ENCODE measurements around the gene LIN7A. TPM values are rescaled to one million over a fixed set of nuclear protein-coding genes. Genes with fewer than 3 reads are reported as not detected.
"Not testable (repeated sequence)": the region's sequence is repeated elsewhere in the genome, so short reads cannot be mapped to it uniquely, and the experiment has no call there.

LIN7A gene
- total RNA-seq, 1 donor from 2014 or later: 0.80 TPM

- Mint-ChIP-seq H3K4me3 (ENCODE audit: unreplicated experiment) (no peak overlapping the region), H3K27me3 (ENCODE audit: low read depth) (no peaks in the 10 kb centered on the region), H3K9me3 (ENCODE audit: low read depth) (peaks cover 3% of the 10 kb centered on the region), H3K36me3 (ENCODE audit: low read depth) (peaks cover 1% of the 10 kb centered on the region), H3K27ac (ENCODE audit: unreplicated experiment) (no peak overlapping the region), H3K4me1 (ENCODE audit: low read depth) (no peaks in the 10 kb centered on the region)
- no peak for DNase-seq (ENCODE audit: low spot score)
- TF ChIP-seq CTCF (IDR thresholded peaks at IDR 0.05): no peak
Measured at GRCh38 chr12:80798281-80798680, 139.5 kb downstream of the LIN7A start.

GRCh38 chr12:80794551-80794950 is 143.2 kb downstream of the LIN7A start:
- no peak overlapping the region for H3K4me3 Mint-ChIP-seq (ENCODE audit: unreplicated experiment)
- TF ChIP-seq CTCF (IDR thresholded peaks at IDR 0.05): no peak
- no peak for DNase-seq (ENCODE audit: low spot score)
- H3K4me1 Mint-ChIP-seq (ENCODE audit: low read depth): no peaks in the 10 kb centered on the region
- H3K9me3 Mint-ChIP-seq (ENCODE audit: low read depth): no peaks in the 10 kb centered on the region
- H3K36me3 Mint-ChIP-seq (ENCODE audit: low read depth): no peaks in the 10 kb centered on the region
- H3K27me3 Mint-ChIP-seq (ENCODE audit: low read depth): no peaks in the 10 kb centered on the region
- no peak overlapping the region for H3K27ac Mint-ChIP-seq (ENCODE audit: unreplicated experiment)

- no peak overlapping the region for H3K4me3 Mint-ChIP-seq (ENCODE audit: unreplicated experiment)
- no peak for TF ChIP-seq CTCF (IDR thresholded peaks at IDR 0.05)
- no peak overlapping the region for H3K27ac Mint-ChIP-seq (ENCODE audit: unreplicated experiment)
- H3K4me1 Mint-ChIP-seq (ENCODE audit: low read depth): no peaks in the 10 kb centered on the region
- no peaks in the 10 kb centered on the region for H3K9me3 Mint-ChIP-seq (ENCODE audit: low read depth)
- no peak for DNase-seq (ENCODE audit: low spot score)
- H3K36me3 Mint-ChIP-seq (ENCODE audit: low read depth): no peaks in the 10 kb centered on the region
- no peaks in the 10 kb centered on the region for H3K27me3 Mint-ChIP-seq (ENCODE audit: low read depth)
Measured at GRCh38 chr12:80792861-80793260, 144.9 kb downstream of the LIN7A start.

- no peak overlapping the region for H3K27ac Mint-ChIP-seq (ENCODE audit: unreplicated experiment)
Measured at GRCh38 chr12:80791863-80792262, 145.9 kb downstream of the LIN7A start.

GRCh38 chr12:80788407-80788806 is 149.3 kb downstream of the LIN7A start:
- H3K36me3 Mint-ChIP-seq (ENCODE audit: low read depth); H3K9me3 Mint-ChIP-seq (ENCODE audit: low read depth); DNase-seq (ENCODE audit: low spot score); H3K27ac Mint-ChIP-seq (ENCODE audit: unreplicated experiment); H3K4me1 Mint-ChIP-seq (ENCODE audit: low read depth); H3K4me3 Mint-ChIP-seq (ENCODE audit: unreplicated experiment); H3K27me3 Mint-ChIP-seq (ENCODE audit: low read depth): not testable (repeated sequence)

More at GRCh38 chr12:80791863-80792262, 145.9 kb downstream of the LIN7A start:
- no peak for TF ChIP-seq CTCF (IDR thresholded peaks at IDR 0.05)
- Mint-ChIP-seq H3K9me3 (ENCODE audit: low read depth) (no peaks in the 10 kb centered on the region), H3K4me3 (ENCODE audit: unreplicated experiment) (no peak overlapping the region), H3K36me3 (ENCODE audit: low read depth) (no peaks in the 10 kb centered on the region), H3K4me1 (ENCODE audit: low read depth) (no peaks in the 10 kb centered on the region), H3K27me3 (ENCODE audit: low read depth) (no peaks in the 10 kb centered on the region)
- no peak for DNase-seq (ENCODE audit: low spot score)

- not testable (repeated sequence) for DNase-seq (ENCODE audit: low spot score); H3K36me3 Mint-ChIP-seq (ENCODE audit: low read depth); H3K4me1 Mint-ChIP-seq (ENCODE audit: low read depth); H3K27me3 Mint-ChIP-seq (ENCODE audit: low read depth); H3K4me3 Mint-ChIP-seq (ENCODE audit: unreplicated experiment); H3K9me3 Mint-ChIP-seq (ENCODE audit: low read depth); H3K27ac Mint-ChIP-seq (ENCODE audit: unreplicated experiment)
Measured at GRCh38 chr12:80782963-80783470, 154.7 kb downstream of the LIN7A start.

Measured in chondrocyte (in vitro differentiated cells).